HUES6 (cell line): Measurements from ENCODE around the gene SCN3B.

ENCODE experiments used
- H3K27ac ChIP-seq: 2 replicates; pipeline ENCODE4 v1.7.0; 2013; ENCODE audit warnings: low read depth, mild to moderate bottlenecking, low read length, inconsistent platforms
- H3K27me3 ChIP-seq: 2 replicates; pipeline ENCODE4 v1.6.1; 2013; ENCODE audit warnings: low read length; ENCODE audit not compliant: control insufficient read depth, insufficient read depth
- H3K36me3 ChIP-seq: 2 replicates; pipeline ENCODE4 v1.6.1; 2013; ENCODE audit warnings: low read length; ENCODE audit not compliant: control insufficient read depth, insufficient read depth
- H3K4me1 ChIP-seq: 2 replicates; pipeline ENCODE4 v1.6.1; 2013; ENCODE audit warnings: low read length; ENCODE audit not compliant: control insufficient read depth, insufficient read depth
- H3K4me3 ChIP-seq: 2 replicates; pipeline ENCODE4 v1.5.1; 2013; ENCODE audit warnings: low read depth, low read length
- H3K9ac ChIP-seq: one replicate; pipeline ENCODE4 v1.6.1; 2013; ENCODE audit warnings: mild to moderate bottlenecking, low read length
- H3K9me3 ChIP-seq: 2 replicates; pipeline ENCODE4 v1.6.1; 2013; ENCODE audit warnings: low read depth, low read length; ENCODE audit not compliant: control insufficient read depth, insufficient read depth

Gene SCN3B

DNA sequence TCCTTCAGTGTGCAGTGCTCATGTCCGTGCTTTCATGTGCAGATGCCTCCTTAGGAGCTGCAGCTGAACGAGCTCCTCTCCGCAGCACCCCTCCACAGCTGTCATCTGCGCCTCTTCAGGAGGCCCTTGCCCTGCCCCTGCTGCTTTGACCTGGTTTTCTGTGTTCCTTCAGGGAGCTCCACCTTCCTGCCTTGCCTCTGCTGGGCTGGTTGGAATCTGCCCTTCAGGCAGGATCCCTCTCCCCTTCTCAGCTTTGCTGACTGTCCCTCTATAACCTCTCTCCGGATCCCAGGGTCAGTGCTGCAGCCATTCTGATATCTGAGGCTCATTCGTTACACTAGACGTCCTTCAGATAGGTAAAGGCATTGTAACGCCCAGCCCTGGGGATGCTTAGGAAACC is 67.9 kb downstream of the SCN3B start:
- H3K9me3 ChIP-seq, result no peaks in the 10 kb centered on the region; the same call in 1 of the 2 replicates
- peaks cover 21% of the 10 kb centered on the region for H3K4me1 ChIP-seq
- H3K9ac ChIP-seq, result no peak overlapping the region
- H3K27ac ChIP-seq, result no peak overlapping the region
- 0 out of 2 replicates have a peak, but pooled peaks cover 5% of the 10 kb centered on the region for H3K36me3 ChIP-seq
- H3K27me3 ChIP-seq, result peaks cover 2% of the 10 kb centered on the region; the same call in 1 of the 2 replicates
- H3K4me3 ChIP-seq, result no peak overlapping the region

DNA sequence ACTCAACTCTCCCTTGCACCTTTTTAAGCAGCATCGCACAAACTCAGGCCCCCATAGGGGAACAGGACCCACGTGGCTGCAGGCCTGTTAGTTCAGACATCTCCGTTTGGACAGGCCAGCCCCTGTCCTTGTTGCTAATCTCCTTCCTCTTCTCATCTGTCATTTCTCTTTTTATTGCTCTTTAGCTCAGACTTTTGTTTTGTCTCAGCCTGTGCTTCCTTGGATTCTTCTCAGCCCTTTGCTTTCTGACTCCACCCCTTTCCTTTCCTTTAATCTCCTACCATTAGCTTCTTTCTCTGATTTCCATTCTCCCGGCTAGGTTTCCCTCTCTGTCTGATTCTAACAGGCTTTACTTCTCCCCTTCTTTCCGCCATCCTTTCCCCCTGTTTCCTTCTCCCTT is 68.7 kb downstream of the SCN3B start:
- Histone ChIP-seq H3K27ac (no peak overlapping the region), H3K4me1 (peaks cover 27% of the 10 kb centered on the region), H3K9me3 (no peaks in the 10 kb centered on the region; the same call in 1 of the 2 replicates), H3K9ac (no peak overlapping the region), H3K27me3 (peaks cover 9% of the 10 kb centered on the region; the same call in 1 of the 2 replicates), H3K4me3 (no peak overlapping the region), H3K36me3 (no peaks in the 10 kb centered on the region)

DNA sequence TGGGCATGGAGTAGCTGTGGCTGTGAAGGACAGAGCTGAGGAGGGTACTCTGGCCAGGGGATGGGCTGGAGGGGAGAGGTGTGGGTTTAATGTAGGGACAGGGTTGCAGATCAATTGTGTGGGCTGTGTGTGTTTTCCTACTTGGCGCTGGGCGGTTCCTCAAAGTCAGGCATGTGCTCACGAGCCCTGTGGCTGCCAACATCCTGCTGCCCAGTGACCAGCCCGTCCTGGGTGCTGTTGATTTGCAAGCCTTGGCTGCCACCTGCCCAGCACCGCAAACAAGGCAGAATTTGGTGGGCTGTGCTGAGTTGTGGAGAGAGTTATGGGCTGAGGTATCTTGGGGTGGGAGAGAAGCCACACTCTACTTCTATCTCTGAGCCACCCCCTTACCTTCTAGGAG is 69.2 kb downstream of the SCN3B start:
- Histone ChIP-seq H3K4me1 (peaks cover 27% of the 10 kb centered on the region), H3K36me3 (no peaks in the 10 kb centered on the region), H3K27me3 (peaks cover 9% of the 10 kb centered on the region; the same call in 1 of the 2 replicates), H3K9ac (no peak overlapping the region), H3K9me3 (no peaks in the 10 kb centered on the region; the same call in 1 of the 2 replicates), H3K27ac (no peak overlapping the region), H3K4me3 (no peak overlapping the region)

DNA sequence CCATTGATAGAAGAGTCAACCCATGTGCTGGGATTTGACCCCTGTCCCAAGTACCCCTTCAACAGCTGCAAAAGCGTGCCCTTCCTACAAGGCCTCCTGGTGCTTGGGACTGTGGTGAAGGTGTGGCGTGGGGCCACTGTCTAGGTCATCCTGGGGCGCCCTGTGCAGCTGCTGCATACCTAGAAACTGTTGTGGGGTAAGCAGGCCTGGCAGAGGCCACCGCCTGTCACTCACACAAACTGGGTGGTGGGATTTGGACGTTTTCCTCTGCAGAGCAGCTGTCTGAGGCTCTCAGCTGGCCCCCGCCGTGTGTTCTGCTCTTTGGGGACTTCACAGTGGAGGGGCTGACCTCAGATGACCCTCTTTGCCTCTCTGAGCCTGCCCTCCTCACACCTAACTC is 69.7 kb downstream of the SCN3B start:
- Histone ChIP-seq H3K4me1 (peaks cover 27% of the 10 kb centered on the region), H3K36me3 (no peaks in the 10 kb centered on the region), H3K27me3 (peaks cover 9% of the 10 kb centered on the region; the same call in 1 of the 2 replicates), H3K27ac (no peak overlapping the region), H3K9ac (no peak overlapping the region), H3K4me3 (no peak overlapping the region), H3K9me3 (no peaks in the 10 kb centered on the region; the same call in 1 of the 2 replicates)

DNA sequence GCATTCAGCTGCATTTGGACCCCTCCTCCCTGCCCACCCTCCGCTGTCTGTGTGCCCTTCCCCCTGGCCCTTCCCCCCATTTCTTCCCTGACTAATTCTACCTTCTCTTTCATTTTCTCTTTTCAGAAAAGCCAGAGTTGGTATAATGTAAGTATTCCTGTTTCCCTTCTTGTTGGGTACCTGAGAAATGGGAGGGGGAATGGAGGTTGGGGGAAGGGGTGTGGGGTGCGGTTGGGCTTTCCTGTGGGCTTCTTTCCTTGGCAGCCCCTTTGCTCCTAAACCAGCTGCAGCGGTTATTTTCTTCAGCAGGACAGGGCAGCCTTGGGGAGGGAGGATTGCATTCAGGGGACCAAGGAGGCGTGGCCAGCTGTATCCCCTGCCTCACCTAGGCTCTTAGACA is 70.2 kb downstream of the SCN3B start:
- peaks cover 9% of the 10 kb centered on the region; the same call in 1 of the 2 replicates for H3K27me3 ChIP-seq
- no peaks in the 10 kb centered on the region; the same call in 1 of the 2 replicates for H3K9me3 ChIP-seq
- H3K27ac ChIP-seq, result no peak overlapping the region
- H3K4me3 ChIP-seq, result no peak overlapping the region
- H3K36me3 ChIP-seq, result no peaks in the 10 kb centered on the region
- H3K9ac ChIP-seq, result no peak overlapping the region
- H3K4me1 ChIP-seq, result peaks cover 27% of the 10 kb centered on the region

GRCh38 chr11:123582992-123583504 is 71.4 kb downstream of the SCN3B start:
- no peak overlapping the region for H3K4me3 ChIP-seq
- no peak overlapping the region for H3K27ac ChIP-seq
- peaks cover 9% of the 10 kb centered on the region; the same call in 1 of the 2 replicates for H3K27me3 ChIP-seq
- no peaks in the 10 kb centered on the region; the same call in 1 of the 2 replicates for H3K9me3 ChIP-seq
- peaks cover 27% of the 10 kb centered on the region for H3K4me1 ChIP-seq
- no peaks in the 10 kb centered on the region for H3K36me3 ChIP-seq
- no peak overlapping the region for H3K9ac ChIP-seq

- no peaks in the 10 kb centered on the region for H3K36me3 ChIP-seq
- H3K9me3 ChIP-seq, result no peaks in the 10 kb centered on the region; the same call in 1 of the 2 replicates
- H3K27ac ChIP-seq, result no peak overlapping the region
These were observed 72.6 kb downstream of the SCN3B start for GRCh38 chr11:123581651-123582399.

DNA sequence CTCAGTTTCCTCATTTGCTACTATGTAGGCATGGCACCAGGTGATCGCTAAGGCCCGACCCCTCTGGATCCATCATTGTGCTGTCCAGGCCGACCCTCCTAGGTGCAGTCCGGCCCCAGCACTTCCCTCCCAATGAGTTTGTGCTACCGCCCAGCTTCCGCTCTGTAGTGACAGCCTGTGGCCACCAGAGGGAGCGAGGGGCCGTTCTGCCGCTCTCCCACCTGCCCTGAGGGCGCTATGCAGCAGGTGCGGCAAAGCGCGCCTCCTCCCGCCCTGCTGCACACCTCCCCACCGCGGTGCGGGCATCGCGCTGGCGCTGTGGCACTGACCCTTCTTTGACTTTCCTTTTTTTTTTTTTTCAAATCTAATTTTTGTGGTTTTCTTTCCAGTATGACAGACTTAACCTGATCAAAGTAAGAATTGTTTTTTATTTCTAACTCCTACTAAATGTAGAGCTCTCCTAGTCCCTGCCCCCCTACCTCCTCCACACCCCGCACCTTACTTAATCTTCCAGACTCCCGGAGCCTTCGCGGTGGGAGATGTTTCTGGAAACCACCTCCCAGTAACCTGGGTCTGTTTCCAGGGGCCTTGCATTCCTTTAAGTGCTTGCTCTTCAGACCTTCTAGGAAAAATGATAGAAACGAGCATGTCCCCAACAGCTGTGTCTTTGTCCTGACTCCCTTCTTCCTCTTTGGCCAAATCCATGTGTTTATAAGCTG is 73.7 kb downstream of the SCN3B start:
- no peak overlapping the region for H3K9ac ChIP-seq
- H3K4me1 ChIP-seq, result peaks cover 21% of the 10 kb centered on the region
- no peak overlapping the region for H3K27ac ChIP-seq
- H3K36me3 ChIP-seq, result no peaks in the 10 kb centered on the region
- peaks cover 9% of the 10 kb centered on the region; the same call in 1 of the 2 replicates for H3K27me3 ChIP-seq
- no peak overlapping the region for H3K4me3 ChIP-seq
- H3K9me3 ChIP-seq, result no peaks in the 10 kb centered on the region; the same call in 1 of the 2 replicates

More at GRCh38 chr11:123581651-123582399, 72.6 kb downstream of the SCN3B start:
- Histone ChIP-seq H3K27me3 (peaks cover 9% of the 10 kb centered on the region; the same call in 1 of the 2 replicates), H3K4me3 (no peak overlapping the region), H3K4me1 (peaks cover 31% of the 10 kb centered on the region), H3K9ac (no peak overlapping the region)

GRCh38 chr11:123580137-123580536 is 74.3 kb downstream of the SCN3B start:
- peaks cover 9% of the 10 kb centered on the region; the same call in 1 of the 2 replicates for H3K27me3 ChIP-seq
- no peak overlapping the region for H3K9ac ChIP-seq
- H3K4me1 ChIP-seq, result peaks cover 15% of the 10 kb centered on the region
- no peaks in the 10 kb centered on the region; the same call in 1 of the 2 replicates for H3K9me3 ChIP-seq
- H3K27ac ChIP-seq, result no peak overlapping the region
- H3K4me3 ChIP-seq, result no peak overlapping the region
- no peaks in the 10 kb centered on the region for H3K36me3 ChIP-seq

DNA sequence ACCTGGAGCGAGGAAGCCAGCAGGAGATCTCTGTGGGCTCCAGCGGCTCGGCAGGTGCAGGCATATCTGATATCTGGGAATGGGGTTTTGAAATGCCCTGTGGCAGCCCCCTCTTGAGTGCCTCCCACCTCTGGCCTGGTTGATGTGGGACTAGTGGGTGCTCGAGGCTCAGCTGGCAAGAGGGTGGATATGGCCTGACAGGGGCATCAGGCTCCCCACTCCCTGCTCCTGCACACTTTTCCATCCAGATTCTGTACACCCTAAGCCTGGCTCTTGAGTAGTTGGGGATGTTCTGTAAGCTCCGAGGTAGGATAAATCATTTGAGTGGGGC is 75.0 kb downstream of the SCN3B start:
- peaks cover 9% of the 10 kb centered on the region; the same call in 1 of the 2 replicates for H3K27me3 ChIP-seq
- H3K9ac ChIP-seq, result no peak overlapping the region
- no peak overlapping the region for H3K4me3 ChIP-seq
- H3K36me3 ChIP-seq, result no peaks in the 10 kb centered on the region
- H3K9me3 ChIP-seq, result no peaks in the 10 kb centered on the region; the same call in 1 of the 2 replicates
- H3K27ac ChIP-seq, result no peak overlapping the region
- peaks cover 11% of the 10 kb centered on the region; the same call in 1 of the 2 replicates for H3K4me1 ChIP-seq
